PC-9 (cell line): ENCODE results near the gene BBS9.

Experiments used
- CTCF ChIP-seq: fragments of 200-600 bp; sonication (generic); conservative IDR thresholded peaks from 2 replicates; pipeline ENCODE4 v1.6.1; 2017; ENCODE audit warnings: mixed run types, antibody characterized with exemption, mild to moderate bottlenecking, moderate library complexity
- EZH2 ChIP-seq: fragments of 200-600 bp; sonication (generic); IDR thresholded peaks from 2 replicates; pipeline ENCODE4 v1.8.0; 2017; ENCODE audit warnings: antibody characterized with exemption, low read depth

- TF ChIP-seq CTCF = no peak
- no peak for TF ChIP-seq EZH2
Observed at GRCh38 chr7:33212144-33212543, 82.8 kb downstream of the BBS9 start.
